Hepatocyte (in vitro differentiated cells): Measurements from ENCODE around the gene CORO6. TPM values are rescaled to one million over a fixed set of nuclear protein-coding genes. Genes with fewer than 3 reads are reported as not detected.

Experiments
- DNase-seq: peaks from one replicate; pipeline ENCODE4 v3.0.0-alpha.2; 2016; ENCODE audit warnings: low spot score
- H2AFZ ChIP-seq: fragments of 200-600 bp; sonication (generic); 2 replicates; pipeline ENCODE4 v1.6.0; 2016; ENCODE audit warnings: antibody characterized with exemption, mild to moderate bottlenecking
- H3K27ac ChIP-seq: fragments of 200-600 bp; sonication (generic); 2 replicates; pipeline ENCODE4 v1.5.1; 2016; ENCODE audit warnings: mild to moderate bottlenecking
- H3K27me3 ChIP-seq: fragments of 200-600 bp; sonication (generic); 2 replicates; pipeline ENCODE4 v1.6.1; 2016
- H3K36me3 ChIP-seq: fragments of 200-600 bp; sonication (generic); replicated peaks from 2 replicates; pipeline ENCODE4 v1.5.1; 2016; ENCODE audit warnings: low read depth; ENCODE audit not compliant: insufficient read depth
- H3K4me1 ChIP-seq: fragments of 200-600 bp; sonication (generic); 2 replicates; pipeline ENCODE4 v1.5.1; 2016; ENCODE audit warnings: mild to moderate bottlenecking, moderate library complexity; ENCODE audit not compliant: insufficient read depth
- H3K4me2 ChIP-seq: fragments of 200-600 bp; sonication (generic); 2 replicates; pipeline ENCODE4 v1.6.0; 2016
- H3K4me3 ChIP-seq: fragments of 200-600 bp; sonication (generic); 2 replicates; pipeline ENCODE4 v1.5.1; 2016; ENCODE audit warnings: mild to moderate bottlenecking
- H3K79me2 ChIP-seq: fragments of 200-600 bp; sonication (generic); 2 replicates; pipeline ENCODE4 v1.6.0; 2017; ENCODE audit warnings: mild to moderate bottlenecking
- H3K9me2 ChIP-seq: fragments of 200-600 bp; sonication (generic); replicated peaks from 2 replicates; pipeline ENCODE4 v1.6.0; 2017; ENCODE audit warnings: mild to moderate bottlenecking; ENCODE audit not compliant: insufficient read depth
- H3K9me3 ChIP-seq: fragments of 200-600 bp; sonication (generic); 2 replicates; pipeline ENCODE4 v1.5.1; 2016; ENCODE audit warnings: low read depth, mild to moderate bottlenecking
- H4K20me1 ChIP-seq: fragments of 200-600 bp; sonication (generic); 2 replicates; pipeline ENCODE4 v1.6.0; 2016; ENCODE audit warnings: mild to moderate bottlenecking; ENCODE audit not compliant: insufficient read depth, poor library complexity, severe bottlenecking
- CTCF ChIP-seq: fragments of 200-600 bp; sonication (generic); IDR thresholded peaks from 2 replicates; pipeline ENCODE4 v1.5.1; 2016; ENCODE audit warnings: antibody characterized with exemption, mild to moderate bottlenecking; ENCODE audit not compliant: poor library complexity
- EZH2 ChIP-seq: fragments of 200-600 bp; sonication (generic); IDR thresholded peaks from 2 replicates; pipeline ENCODE4 v1.6.1; 2016; ENCODE audit warnings: antibody characterized with exemption, mild to moderate bottlenecking, borderline replicate concordance
- EZH2phosphoT487 ChIP-seq: fragments of 200-600 bp; sonication (generic); IDR thresholded peaks from one replicate; pipeline ENCODE4 v1.6.1; 2018; ENCODE audit warnings: antibody characterized with exemption, mild to moderate bottlenecking, low read depth, moderate library complexity; ENCODE audit not compliant: unreplicated experiment, severe bottlenecking
- WGBS: methylation state at CpG from one replicate; pipeline ENCODE4 v1.1.6; 2016; ENCODE audit warnings: low lambda C conversion rate; ENCODE audit errors: missing lambda C conversion rate; 5-methylcytosine and 5-hydroxymethylcytosine counted together
- polyA plus RNA-seq: library from polyadenylated mRNA; unstranded; fragments of >200 nt; fragmentation: Nextera tagmentation; extraction: Ambion mirVana; gene quantifications from 2 replicates; pipeline ENCODE4 v1.2.1, GENCODE V29; 2016
- total RNA-seq: library from RNA; depleted of rRNA; stranded (reverse); fragments of >200 nt; gene quantifications from 2 replicates; pipeline ENCODE4 v1.2.3, GENCODE V29; 2014

CORO6 gene
- total and polyA plus RNA-seq, 2 experiments from 2014 or later: 0.83 to 1.9 TPM

- no peaks in the 10 kb centered on the region for H3K36me3 ChIP-seq
- H3K27me3 ChIP-seq: peaks cover 58% of the 10 kb centered on the region
- no peaks in the 10 kb centered on the region for H4K20me1 ChIP-seq
- H3K27ac ChIP-seq: no peak overlapping the region
- WGBS: 90% methylated on average over 15 of the region's 16 CpGs
- no peaks in the 10 kb centered on the region for H3K79me2 ChIP-seq
- H3K9me2 ChIP-seq: no peaks in the 10 kb centered on the region
- H2AFZ ChIP-seq: no peak overlapping the region
- no peak for DNase-seq
- no peaks in the 10 kb centered on the region for H3K9me3 ChIP-seq
- peaks cover 26% of the 10 kb centered on the region for H3K4me1 ChIP-seq
- H3K4me2 ChIP-seq: no peak overlapping the region
- no peak for TF ChIP-seq EZH2
- no peak for TF ChIP-seq CTCF
- TF ChIP-seq EZH2phosphoT487: no peak
- H3K4me3 ChIP-seq: no peak overlapping the region
Observed at GRCh38 chr17:29614349-29615047, 8.2 kb downstream of the CORO6 start.

DNA sequence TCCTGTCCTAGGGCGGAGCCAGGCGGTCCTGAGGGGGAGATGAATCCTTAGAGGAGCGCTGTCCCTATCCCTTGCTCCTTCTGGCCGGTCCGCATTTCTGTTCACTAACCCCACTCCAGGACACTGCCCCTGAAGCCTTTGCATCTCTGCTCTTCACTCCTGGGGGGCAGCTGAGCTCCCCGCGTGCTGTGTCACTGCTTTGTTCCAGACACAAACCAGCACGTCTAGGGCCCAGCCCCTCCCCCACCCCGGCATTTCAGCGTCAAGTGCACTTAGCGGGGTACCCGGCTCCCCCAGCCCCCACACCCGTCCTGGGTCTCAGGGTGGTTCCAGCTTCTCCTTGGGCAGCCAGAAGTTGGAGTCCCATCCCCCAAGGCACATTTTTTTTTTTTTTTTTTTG, 8.9 kb downstream of the CORO6 start:
- H3K4me1 ChIP-seq: peaks cover 26% of the 10 kb centered on the region

DNA sequence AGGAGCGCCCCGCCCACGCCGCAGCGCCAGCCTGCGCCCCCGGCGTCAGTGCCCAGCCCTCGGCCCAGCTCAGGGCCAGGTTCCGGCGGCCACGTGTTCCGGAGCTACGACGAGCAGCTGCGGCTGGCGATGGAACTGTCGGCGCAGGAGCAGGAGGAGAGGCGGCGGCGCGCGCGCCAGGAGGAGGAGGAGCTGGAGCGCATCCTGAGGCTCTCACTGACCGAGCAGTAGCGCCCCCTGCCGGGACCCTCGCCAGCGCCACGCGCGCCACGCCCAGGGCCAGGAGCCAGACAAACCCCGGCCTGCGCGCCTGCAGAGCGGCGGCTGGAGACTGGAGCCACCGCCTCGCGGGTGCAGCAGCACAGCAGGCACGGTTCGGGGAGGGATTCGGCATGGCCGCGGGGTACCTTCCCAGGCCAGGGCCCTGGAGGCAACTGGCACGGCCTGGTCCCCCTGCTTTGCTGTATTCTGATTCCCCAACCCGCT, 9.3 kb downstream of the CORO6 start:
- H3K27ac ChIP-seq: no peak overlapping the region
- H3K9me3 ChIP-seq: no peaks in the 10 kb centered on the region
- no peaks in the 10 kb centered on the region for H3K9me2 ChIP-seq
- no peaks in the 10 kb centered on the region for H3K36me3 ChIP-seq
- no peaks in the 10 kb centered on the region for H3K79me2 ChIP-seq
- H3K27me3 ChIP-seq: peaks cover 47% of the 10 kb centered on the region
- no peak overlapping the region for H2AFZ ChIP-seq
- TF ChIP-seq CTCF: peak; percentile 67
- TF ChIP-seq EZH2phosphoT487: no peak
- TF ChIP-seq EZH2: no peak
- H3K4me2 ChIP-seq: peak overlapping the region; percentile 71
- peak; percentile 90 for DNase-seq
- no peaks in the 10 kb centered on the region for H4K20me1 ChIP-seq
- H3K4me3 ChIP-seq: no peak overlapping the region
- 14% methylated on average over 39 of the region's 50 CpGs for WGBS
- peaks cover 26% of the 10 kb centered on the region for H3K4me1 ChIP-seq

More for the DNA sequence above, 8.9 kb downstream of the CORO6 start:
- H3K27me3 ChIP-seq: peaks cover 51% of the 10 kb centered on the region
- H3K9me3 ChIP-seq: no peaks in the 10 kb centered on the region
- no peaks in the 10 kb centered on the region for H3K9me2 ChIP-seq
- no peaks in the 10 kb centered on the region for H4K20me1 ChIP-seq
- peak overlapping the region; percentile 71 for H3K4me2 ChIP-seq
- H3K27ac ChIP-seq: no peak overlapping the region
- H3K4me3 ChIP-seq: no peak overlapping the region
- WGBS: 51% methylated on average over 11 of the region's 13 CpGs
- no peaks in the 10 kb centered on the region for H3K36me3 ChIP-seq
- no peak for DNase-seq
- no peak for TF ChIP-seq EZH2phosphoT487
- no peak for TF ChIP-seq EZH2
- no peak for TF ChIP-seq CTCF
- no peaks in the 10 kb centered on the region for H3K79me2 ChIP-seq
- no peak overlapping the region for H2AFZ ChIP-seq
